Suppressor macrophage treated with lipopolysaccharide for 1 hour (primary cell): ENCODE data around the gene CLMN.
A peak's percentile ranks its signal among the peaks of the same experiment; 100 is the strongest.

Experiments used
- DNase-seq, 3 donors: peaks; one replicate each; pipeline ENCODE4 v3.0.0-alpha.2; 2020 to 2022

The CLMN gene, protein sequence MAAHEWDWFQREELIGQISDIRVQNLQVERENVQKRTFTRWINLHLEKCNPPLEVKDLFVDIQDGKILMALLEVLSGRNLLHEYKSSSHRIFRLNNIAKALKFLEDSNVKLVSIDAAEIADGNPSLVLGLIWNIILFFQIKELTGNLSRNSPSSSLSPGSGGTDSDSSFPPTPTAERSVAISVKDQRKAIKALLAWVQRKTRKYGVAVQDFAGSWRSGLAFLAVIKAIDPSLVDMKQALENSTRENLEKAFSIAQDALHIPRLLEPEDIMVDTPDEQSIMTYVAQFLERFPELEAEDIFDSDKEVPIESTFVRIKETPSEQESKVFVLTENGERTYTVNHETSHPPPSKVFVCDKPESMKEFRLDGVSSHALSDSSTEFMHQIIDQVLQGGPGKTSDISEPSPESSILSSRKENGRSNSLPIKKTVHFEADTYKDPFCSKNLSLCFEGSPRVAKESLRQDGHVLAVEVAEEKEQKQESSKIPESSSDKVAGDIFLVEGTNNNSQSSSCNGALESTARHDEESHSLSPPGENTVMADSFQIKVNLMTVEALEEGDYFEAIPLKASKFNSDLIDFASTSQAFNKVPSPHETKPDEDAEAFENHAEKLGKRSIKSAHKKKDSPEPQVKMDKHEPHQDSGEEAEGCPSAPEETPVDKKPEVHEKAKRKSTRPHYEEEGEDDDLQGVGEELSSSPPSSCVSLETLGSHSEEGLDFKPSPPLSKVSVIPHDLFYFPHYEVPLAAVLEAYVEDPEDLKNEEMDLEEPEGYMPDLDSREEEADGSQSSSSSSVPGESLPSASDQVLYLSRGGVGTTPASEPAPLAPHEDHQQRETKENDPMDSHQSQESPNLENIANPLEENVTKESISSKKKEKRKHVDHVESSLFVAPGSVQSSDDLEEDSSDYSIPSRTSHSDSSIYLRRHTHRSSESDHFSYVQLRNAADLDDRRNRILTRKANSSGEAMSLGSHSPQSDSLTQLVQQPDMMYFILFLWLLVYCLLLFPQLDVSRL

DNA sequence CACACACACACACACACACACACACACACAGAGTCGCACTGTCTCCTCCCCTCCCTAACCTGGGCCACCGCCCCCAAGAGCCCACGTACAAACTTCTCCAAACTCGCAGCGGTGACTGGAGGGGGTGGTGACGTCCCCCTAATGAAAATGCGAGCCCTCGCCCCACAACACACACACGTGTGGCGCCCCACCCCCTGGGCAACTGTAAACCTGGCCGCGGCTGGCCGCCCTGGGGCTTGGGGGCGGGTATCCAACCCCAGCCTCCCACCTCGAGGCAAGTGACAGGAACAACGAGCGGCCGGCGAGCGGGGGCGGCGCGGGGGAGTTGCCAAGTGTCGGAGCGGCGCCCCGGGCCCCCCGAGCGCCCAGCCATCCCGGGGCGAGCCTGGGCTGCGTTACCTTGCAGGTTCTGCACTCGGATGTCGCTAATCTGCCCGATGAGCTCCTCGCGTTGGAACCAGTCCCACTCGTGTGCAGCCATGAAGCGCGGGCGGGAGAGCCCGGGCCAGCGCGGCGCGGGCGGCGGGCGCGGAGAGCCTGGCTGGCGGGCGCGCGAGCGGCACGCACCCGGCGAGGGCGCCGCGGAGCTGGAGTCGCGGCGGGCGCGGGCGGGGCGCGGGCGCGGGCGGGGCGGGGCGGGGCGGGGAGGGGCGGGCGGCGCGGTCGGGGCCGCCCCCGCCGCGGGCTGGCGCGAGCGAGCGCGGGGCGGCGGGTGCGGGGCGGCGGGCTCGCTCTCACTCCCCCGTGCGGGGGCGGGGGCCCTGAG is at the start of gene CLMN:
Gene CLMN, minus strand, starts transcription at position 597 of the 766 bp plus-strand sequence. Its CDS starts 116 bp downstream, at position 481.
- DNase-seq: peak; percentile 48 to 84 (median 69)

DNA sequence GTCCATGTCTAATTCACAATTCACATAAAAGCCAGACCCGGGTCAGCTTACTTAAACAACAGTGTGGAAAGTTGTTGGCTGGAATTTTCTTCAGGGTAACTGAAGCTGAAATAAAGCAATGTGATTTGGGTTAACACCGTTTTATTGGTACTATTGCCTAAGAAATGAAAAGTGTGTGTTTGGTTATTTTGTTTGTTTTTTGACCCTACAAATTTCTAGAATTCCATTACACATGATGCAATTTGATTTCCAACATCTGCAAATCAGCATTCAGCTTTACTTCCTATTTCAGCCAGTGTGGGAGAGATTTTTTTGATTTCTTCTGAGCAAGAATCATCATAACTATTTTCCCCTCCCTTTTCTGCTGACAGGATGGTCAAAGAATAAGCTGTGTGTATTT is 45.7 kb upstream of the CLMN start:
- DNase-seq: peak in 1 of 3 donors; percentile 12

DNA sequence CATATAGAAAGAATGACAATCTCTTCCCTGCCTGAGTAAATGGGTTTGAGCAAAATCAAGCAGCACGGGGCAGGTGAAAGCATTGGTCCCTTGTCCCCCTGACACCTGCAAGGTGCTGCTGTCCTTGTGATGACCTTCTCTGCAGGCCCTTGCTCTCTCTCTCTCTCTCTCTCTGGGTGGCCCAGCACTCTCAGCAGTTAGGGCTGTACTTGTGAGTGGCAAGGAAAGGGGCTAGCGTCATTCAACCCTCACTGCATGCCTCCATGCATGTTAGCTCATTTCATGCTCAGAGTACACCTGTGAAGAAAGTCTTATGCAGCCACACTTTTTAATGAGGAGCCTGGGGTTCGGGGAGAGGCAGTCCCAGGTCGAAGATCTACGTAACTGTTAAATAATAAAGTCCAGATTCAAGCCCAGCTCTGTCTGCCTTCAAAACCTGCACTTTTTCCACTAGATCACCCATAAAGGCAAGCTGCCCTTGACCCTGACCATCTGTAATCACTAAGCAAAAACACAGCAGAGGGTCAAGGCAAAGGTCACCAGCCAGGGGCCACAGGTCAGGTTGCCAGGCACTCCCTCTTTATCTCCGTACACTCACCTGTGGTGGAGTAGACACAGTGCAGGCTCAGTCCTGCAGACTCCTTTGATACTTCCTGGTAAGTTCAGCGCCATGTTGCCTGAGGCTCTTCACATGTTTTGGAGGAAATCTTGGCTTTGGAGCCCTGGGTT is 44.9 kb upstream of the CLMN start:
- no peak for DNase-seq

DNA sequence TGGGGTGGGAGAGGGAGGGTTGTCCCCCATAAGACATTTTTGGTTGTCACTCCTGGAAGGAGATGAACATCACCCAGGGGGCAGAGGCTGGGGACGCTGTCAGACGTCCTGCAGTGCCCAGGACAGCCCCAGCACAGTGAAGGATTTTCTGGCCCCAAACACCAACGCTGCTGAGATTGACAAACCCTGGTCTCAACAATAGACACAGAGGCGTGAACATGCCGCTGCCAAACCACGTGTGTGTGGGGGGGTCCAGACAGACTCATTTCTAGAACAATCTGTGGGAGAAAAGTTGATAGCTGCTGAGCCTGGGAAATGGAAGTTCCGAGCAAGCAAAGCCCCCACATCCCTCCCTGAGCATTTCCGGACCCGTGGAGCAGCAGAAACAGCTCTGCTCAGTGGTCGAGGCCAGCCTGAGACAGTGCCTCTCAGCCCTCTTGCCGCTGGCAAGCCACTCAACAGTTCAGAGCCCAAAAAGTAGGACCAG is 43.8 kb upstream of the CLMN start:
- DNase-seq: no peak

DNA sequence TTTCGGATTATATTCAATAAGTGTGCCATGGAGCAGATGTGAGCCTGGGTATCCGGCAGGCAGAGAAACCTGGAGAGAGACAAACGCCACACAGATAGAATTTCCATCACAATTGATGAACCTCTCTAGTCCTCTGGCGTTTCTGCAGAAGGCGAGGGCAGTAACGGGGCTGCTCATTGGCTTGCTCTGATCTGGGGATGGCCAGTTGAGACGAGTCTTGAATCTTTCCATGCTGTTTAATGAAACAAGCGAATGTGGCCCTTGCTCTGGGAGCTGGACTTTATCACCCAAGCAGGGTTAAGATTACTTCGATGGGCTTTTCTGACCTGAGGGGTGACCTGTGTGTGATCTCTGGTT is 42.4 kb upstream of the CLMN start:
- no peak for DNase-seq

DNA sequence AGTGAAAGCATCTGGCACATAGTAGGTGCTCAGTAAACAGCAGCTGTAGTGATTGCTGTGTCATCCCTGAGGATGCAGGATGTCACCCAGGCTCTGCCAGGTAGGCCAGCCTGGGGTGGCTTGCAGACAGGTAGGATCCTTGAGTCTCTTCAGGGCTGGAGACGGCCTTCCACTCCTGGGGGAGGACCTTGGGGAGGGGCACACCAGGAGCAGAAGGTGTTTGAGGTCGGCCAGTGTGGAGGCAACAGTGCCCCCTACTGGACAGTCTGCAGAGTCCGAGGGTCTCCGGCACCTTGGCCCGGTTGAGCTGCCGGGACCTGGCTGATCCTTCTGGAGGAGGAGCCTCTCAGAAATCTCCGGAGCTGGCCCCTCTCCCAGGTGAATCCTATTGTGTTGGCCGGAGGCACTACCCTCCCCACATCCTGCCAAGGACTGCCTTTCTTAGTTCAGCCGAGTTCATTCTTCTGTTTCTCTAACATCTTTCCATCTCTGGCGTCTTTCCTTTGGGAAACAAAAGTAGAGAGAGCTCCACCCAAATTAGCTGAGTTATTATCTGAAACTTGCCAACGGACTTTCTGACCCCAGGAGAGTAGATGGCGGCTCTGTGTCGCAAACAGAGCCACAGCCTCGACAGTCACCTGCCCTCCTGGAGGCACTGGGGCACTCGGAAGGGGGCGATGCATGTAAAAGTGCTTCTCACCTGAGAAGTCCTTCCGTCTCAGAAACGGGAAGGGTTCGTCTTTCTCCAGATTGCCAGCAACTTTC is 41.8 kb upstream of the CLMN start:
- peak; percentile 58 to 70 (median 59) for DNase-seq

DNA sequence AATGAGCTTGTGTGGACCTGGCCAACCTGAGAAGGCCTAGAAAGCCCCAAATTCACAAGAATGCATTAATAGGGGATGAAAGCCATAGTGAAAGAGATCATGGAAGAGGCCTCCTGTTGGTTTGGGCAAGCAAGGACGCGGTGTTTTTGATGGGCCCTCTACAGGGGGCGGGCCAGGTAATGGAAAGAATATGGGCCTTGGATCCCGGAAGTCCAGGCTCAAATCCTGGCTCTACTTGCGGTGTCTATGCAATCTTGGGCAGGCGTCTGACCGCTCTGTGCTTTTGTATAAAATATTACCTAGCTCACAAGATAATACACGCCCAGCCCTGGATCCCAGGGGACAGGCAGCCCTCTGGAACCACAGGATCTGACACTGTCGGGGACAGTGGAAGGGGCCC is 41.1 kb upstream of the CLMN start:
- no peak for DNase-seq

DNA sequence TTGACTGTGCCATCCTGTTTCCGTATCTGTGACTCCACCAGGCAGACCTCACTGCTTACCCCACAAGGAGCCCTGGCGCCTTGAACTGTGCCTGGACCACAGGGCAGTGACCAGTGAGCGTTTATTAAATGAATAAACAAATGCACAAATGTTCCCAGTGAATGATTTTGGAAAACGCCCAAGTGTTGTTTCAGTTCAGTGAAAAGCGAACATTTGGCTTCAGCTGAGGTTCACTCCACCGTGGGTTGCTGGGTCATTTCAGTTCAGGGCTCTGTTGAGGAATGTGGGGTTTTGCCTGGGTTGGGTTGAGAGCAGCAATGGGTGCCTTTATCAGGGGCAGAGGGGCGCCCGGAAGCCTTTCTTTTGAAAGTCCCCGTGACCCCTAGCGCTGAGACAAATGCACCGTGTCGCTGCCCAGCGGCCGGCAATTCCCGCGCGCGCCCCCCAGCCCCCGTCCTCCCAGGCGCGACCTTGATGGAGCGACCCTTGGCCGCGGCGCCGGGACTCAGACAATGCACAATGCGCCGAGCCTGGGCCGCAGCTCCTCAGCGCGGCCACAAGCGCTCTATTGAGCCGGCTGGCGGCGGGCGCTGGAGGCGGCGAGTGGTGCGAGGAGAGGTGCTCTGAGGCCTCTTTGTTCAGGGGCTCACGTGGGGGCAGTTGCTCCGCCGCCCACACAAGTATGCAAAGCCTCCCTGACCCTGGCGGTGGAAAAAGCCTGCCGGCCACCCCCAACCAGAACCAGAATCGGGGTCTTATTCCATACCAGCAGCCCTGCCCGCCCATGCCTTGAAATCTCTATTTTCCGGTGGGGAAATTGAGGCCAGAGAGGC is 40.5 kb upstream of the CLMN start:
- DNase-seq: peak in 1 of 3 donors; percentile 10

DNA sequence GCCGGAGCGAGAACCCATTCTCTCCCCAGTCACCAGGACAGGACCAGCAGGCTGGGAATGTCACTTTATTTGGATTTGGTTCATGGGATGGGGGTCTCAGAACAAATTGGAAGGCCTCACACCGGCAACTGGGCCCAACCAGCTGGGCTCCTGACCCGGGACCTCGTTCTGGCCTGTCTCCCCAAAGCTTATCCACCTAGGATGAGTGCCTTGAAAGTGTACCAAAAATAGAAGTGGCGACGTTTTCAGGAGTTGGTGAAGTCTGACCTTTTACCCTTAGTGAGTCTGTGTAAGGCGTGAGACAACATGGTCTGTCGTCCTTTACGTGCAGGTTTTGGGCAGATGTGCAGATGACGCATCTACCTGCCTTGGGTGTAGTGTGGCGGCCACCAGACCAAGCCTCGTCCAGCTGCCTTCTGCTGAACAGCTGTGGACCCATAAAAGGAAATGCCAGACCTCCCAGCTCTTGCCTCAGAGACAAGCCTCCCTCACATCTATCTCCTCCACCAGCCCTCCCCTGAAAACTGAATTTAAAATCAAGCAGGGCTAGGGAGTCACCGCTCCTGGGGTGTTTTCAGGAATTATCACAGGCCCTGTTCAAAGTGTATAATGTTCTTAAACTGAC is 36.6 kb upstream of the CLMN start:
- no peak for DNase-seq

DNA sequence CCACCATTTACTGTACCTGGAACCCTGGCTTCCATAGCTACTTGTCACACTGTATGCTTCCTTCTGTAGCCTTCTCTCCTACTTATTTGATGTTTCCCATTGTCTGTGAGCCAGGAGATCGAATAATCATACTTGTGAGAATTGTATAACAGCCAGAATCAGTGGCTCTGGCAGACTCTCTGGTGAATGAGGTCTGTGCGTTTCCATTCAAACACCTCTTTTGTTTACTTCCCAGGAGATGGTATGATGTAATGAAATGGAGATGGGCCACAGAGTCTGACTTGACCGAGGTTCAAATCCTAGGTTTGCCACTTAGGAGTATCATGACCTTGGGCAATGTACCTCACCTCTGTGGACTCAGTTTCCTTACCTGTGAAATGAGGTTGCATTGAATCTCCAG is 35.7 kb upstream of the CLMN start:
- no peak for DNase-seq

DNA sequence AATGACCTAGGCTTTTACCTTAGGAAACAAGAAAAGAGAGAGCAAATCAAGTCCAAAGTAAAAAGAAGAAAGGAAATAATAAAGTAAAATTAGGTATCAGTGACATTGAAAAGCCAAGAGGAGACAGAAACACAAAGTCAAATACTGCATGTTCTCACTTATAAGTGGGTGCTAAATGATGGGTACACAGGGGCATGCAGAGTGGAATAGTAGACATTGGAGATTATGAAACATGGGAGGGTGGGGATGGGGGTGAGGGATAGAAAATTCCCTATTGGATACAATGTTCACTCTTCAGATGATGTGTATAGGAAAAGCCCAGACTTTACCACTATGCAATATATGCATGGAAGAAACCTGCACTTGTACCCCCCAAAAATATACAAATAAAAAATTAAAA is 35.1 kb upstream of the CLMN start:
- DNase-seq: no peak

DNA sequence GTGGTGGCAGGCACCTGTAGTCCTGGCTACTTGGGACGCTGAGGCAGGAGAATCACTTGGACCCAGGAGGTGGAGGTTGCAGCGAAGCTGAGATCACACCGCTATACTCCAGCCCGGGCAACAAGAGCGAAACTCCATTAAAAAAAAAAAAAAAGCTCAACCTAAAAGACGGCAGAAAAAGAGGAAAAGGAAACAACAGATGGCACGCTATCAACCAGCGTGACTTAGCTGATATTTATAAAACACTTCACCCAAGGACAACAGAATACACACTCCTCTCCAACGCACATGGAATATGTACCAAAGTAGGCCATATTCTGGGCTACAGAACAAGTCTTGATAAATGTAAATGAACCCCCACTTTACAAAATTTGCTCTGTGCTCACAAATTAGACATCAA is 34.0 kb upstream of the CLMN start:
- DNase-seq: peak in 2 of 3 donors; percentile 20 to 24

DNA sequence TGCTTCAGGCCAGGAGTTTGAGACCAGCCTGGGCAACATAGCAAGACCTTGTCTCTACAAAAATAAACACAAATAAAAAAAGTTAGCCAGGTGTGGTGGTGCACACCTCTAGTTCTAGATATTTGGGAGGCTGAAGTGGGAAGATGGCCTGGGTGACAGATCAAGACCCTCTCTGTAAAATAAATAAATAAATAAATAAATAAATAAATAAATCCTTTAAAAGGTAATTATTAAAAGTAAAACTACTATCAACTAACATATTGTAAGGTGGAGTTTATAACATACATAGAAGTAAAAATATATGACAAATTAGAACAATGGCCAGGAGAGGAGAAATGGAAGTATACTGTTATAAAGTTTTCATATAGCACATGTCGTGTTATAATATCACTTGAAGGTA is 33.3 kb upstream of the CLMN start:
- DNase-seq: no peak

DNA sequence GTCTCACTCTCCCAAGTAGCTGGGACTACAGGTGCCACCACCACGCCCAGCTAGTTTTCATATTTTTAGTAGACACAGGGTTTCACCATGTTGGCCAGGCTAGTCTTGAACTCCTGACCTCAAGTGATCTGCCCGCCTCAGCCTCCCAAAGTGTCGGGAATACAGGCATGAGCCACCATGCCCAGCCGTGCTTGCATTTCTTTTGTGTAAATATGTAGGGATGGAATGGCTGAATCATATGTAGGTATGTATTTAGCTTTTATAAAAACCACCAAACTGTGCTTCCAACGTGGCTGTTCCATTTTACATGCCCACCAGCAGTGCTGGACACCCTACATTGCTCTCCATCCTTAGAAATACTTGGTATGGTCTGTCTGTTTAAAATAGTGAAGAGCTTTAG is 32.8 kb upstream of the CLMN start:
- DNase-seq: no peak

DNA sequence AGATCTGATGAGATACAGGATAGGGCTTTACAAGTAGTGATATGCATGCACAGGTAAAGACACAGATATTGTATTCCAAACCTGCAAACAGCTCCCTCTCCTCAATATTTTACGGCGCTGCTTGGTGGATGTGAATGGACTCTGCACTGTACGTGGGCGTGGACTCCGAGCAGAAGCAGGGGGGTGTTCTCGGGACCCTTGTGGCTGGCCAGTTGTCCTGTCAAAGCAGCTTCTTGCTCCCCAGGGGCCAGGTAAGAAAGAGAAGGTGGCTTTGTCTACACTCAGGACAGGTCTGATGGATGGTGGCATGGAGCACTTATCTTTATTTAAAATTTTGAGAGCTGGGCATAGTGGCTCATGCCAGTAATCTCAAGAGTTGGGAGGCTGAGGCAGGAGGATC is 29.5 kb upstream of the CLMN start:
- DNase-seq: no peak

DNA sequence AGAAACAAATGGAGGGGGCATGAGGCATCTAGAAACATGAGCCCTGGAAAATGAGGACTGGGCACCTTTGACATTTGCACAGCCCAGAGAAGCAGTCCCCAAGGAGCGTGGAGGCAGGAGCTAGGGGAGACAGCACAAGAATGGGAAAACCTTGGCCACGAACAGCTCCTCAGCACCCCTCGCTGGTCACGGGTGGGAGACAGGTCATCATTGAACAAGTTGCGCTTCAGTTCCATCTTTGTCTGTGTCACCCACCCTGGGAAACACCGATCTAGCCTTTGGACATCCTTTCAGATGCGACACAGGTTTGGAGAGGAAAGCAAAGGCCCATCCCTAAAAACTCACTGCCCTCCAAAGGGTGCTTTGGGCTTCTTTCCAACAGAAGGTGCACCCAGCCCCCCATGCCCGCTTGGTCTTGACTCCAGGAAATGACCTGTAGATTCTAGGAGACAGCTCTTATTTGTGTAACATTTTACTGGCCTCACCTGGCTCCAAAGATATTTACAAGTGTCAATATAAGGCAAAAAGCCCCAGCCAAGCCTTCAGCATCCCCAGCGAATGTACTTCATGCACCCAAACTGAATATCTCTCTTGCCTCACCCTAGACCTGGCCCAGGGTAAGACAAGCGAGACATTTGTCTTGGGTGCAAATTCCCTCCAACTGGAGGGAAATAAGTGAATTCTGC is 28.8 kb upstream of the CLMN start:
- DNase-seq: no peak

DNA sequence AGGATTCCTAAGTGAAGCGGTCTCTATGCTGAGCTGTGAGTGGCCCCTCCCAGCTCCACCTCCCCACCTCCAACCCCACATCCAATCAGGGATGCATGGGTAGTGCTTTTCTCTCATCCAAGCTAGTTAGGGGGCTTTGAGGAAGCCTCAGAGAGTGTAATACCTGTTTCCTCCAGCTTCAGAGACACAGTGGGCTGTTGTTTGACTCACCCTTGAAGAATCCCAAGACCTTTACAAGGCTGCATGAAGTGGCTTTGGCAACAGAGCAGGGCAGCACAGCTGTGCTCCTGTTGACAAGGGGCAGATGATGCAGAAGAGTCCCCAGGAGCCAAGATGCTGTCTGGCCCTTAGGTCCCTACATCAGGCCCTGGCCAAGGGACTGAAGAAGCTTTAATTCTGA is 27.1 kb upstream of the CLMN start:
- no peak for DNase-seq

DNA sequence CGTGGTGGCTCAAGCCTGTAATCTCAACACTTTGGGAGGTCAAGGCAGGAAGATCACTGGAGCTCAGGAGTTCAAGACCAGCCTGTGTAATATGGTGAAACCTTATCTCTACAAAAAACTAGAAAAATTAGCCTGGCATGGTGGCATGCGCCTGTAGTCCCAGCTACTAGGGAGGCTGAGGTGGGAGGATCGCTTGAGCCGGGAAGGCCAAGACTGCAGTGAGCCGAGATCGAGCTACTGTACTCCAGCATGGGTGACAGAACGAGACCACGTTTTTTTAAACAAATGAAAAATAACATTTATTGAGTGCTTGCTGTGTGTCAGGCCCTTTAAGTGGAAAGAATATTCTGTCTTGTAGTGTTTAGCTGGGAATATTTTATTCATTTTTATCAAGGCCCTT is 26.6 kb upstream of the CLMN start:
- DNase-seq: no peak

DNA sequence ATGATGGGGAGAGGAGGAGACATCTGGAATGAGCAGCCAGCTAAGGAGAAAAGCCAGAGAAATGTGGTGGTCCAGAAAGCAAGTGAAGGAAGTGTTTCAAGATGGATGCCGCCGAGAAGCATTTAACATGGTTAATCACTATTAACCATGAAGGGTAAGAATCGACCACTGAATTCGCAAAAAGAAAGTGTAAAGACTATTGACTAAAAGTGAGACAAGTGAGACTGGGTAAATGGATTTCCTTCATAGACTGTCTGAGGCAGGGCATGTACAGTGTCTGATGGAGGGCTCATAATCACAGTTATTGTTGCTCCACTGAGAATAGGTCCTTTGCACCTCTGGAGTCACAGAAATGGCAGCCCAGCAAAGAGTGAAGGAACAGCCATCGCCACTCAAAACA is 25.3 kb upstream of the CLMN start:
- DNase-seq: no peak
